Measurements from ENCODE around the gene B9D1.

The B9D1 gene

GRCh38 chr17:19346351-19347255 lies 15.9 kb downstream of the B9D1 start:
- Histone ChIP-seq H3K9ac (ENCODE audit: low read length) (peak overlapping the region; percentile 59), H3K36me3 (ENCODE audit: insufficient read depth, low read length) (no peaks in the 10 kb centered on the region), H3K9me3 (ENCODE audit: low read length) (no peaks in the 10 kb centered on the region), H3K27me3 (ENCODE audit: control insufficient read depth in 1 of 2, insufficient read depth in 2 of 2, low read length in 2 of 2) (no peaks in the 10 kb centered on the region), H3K4me1 (ENCODE audit: insufficient read depth, low read length) (peaks cover 33% of the 10 kb centered on the region), H3K27ac (ENCODE audit: low read depth, low read length) (peak overlapping the region; percentile 27), H3K4me3 (ENCODE audit: low read depth in 1 of 2, low read length in 2 of 2) (no peak overlapping the region)

- Histone ChIP-seq H3K9ac (ENCODE audit: low read length) (peak overlapping the region; percentile 59), H3K9me3 (ENCODE audit: low read length) (no peaks in the 10 kb centered on the region), H3K4me3 (ENCODE audit: low read depth in 1 of 2, low read length in 2 of 2) (no peak overlapping the region), H3K4me1 (ENCODE audit: insufficient read depth, low read length) (peaks cover 33% of the 10 kb centered on the region), H3K36me3 (ENCODE audit: insufficient read depth, low read length) (no peaks in the 10 kb centered on the region), H3K27me3 (ENCODE audit: control insufficient read depth in 1 of 2, insufficient read depth in 2 of 2, low read length in 2 of 2) (no peaks in the 10 kb centered on the region), H3K27ac (ENCODE audit: low read depth, low read length) (peak overlapping the region; percentile 27)
These were observed 16.8 kb downstream of the B9D1 start for GRCh38 chr17:19345486-19346350.

- no peak overlapping the region for H3K9ac ChIP-seq (ENCODE audit: low read length)
- H3K27me3 ChIP-seq (ENCODE audit: control insufficient read depth in 1 of 2, insufficient read depth in 2 of 2, low read length in 2 of 2): no peaks in the 10 kb centered on the region
- H3K9me3 ChIP-seq (ENCODE audit: low read length): no peaks in the 10 kb centered on the region
- H3K4me1 ChIP-seq (ENCODE audit: insufficient read depth, low read length): peaks cover 33% of the 10 kb centered on the region
- no peak overlapping the region for H3K27ac ChIP-seq (ENCODE audit: low read depth, low read length)
- H3K4me3 ChIP-seq (ENCODE audit: low read depth in 1 of 2, low read length in 2 of 2): no peak overlapping the region
- H3K36me3 ChIP-seq (ENCODE audit: insufficient read depth, low read length): no peaks in the 10 kb centered on the region
These were observed 17.5 kb downstream of the B9D1 start for GRCh38 chr17:19345067-19345460.

- H3K9me3 ChIP-seq (ENCODE audit: low read length): no peaks in the 10 kb centered on the region
- H3K36me3 ChIP-seq (ENCODE audit: insufficient read depth, low read length): no peaks in the 10 kb centered on the region
- no peak overlapping the region for H3K9ac ChIP-seq (ENCODE audit: low read length)
- H3K27me3 ChIP-seq (ENCODE audit: control insufficient read depth in 1 of 2, insufficient read depth in 2 of 2, low read length in 2 of 2): no peaks in the 10 kb centered on the region
- H3K4me3 ChIP-seq (ENCODE audit: low read depth in 1 of 2, low read length in 2 of 2): no peak overlapping the region
- H3K27ac ChIP-seq (ENCODE audit: low read depth, low read length): no peak overlapping the region
- H3K4me1 ChIP-seq (ENCODE audit: insufficient read depth, low read length): peaks cover 33% of the 10 kb centered on the region
These were observed 18.0 kb downstream of the B9D1 start for GRCh38 chr17:19344311-19345066.

- Histone ChIP-seq H3K9ac (ENCODE audit: low read length) (no peak overlapping the region), H3K36me3 (ENCODE audit: insufficient read depth, low read length) (no peaks in the 10 kb centered on the region), H3K4me1 (ENCODE audit: insufficient read depth, low read length) (peaks cover 33% of the 10 kb centered on the region), H3K27me3 (ENCODE audit: control insufficient read depth in 1 of 2, insufficient read depth in 2 of 2, low read length in 2 of 2) (no peaks in the 10 kb centered on the region), H3K9me3 (ENCODE audit: low read length) (no peaks in the 10 kb centered on the region), H3K27ac (ENCODE audit: low read depth, low read length) (no peak overlapping the region), H3K4me3 (ENCODE audit: low read depth in 1 of 2, low read length in 2 of 2) (no peak overlapping the region)
These were observed 18.8 kb downstream of the B9D1 start for GRCh38 chr17:19343671-19344151.

GRCh38 chr17:19343256-19343630 lies 19.3 kb downstream of the B9D1 start:
- H3K4me1 ChIP-seq (ENCODE audit: insufficient read depth, low read length): peaks cover 36% of the 10 kb centered on the region
- no peak overlapping the region for H3K9ac ChIP-seq (ENCODE audit: low read length)
- no peak overlapping the region for H3K4me3 ChIP-seq (ENCODE audit: low read depth in 1 of 2, low read length in 2 of 2)
- no peak overlapping the region for H3K27ac ChIP-seq (ENCODE audit: low read depth, low read length)
- H3K36me3 ChIP-seq (ENCODE audit: insufficient read depth, low read length): no peaks in the 10 kb centered on the region
- H3K9me3 ChIP-seq (ENCODE audit: low read length): no peaks in the 10 kb centered on the region
- no peaks in the 10 kb centered on the region for H3K27me3 ChIP-seq (ENCODE audit: control insufficient read depth in 1 of 2, insufficient read depth in 2 of 2, low read length in 2 of 2)

- H3K27ac ChIP-seq (ENCODE audit: low read depth, low read length): no peak overlapping the region
- H3K9me3 ChIP-seq (ENCODE audit: low read length): no peaks in the 10 kb centered on the region
- H3K4me1 ChIP-seq (ENCODE audit: insufficient read depth, low read length): peaks cover 41% of the 10 kb centered on the region
- no peaks in the 10 kb centered on the region for H3K36me3 ChIP-seq (ENCODE audit: insufficient read depth, low read length)
- no peaks in the 10 kb centered on the region for H3K27me3 ChIP-seq (ENCODE audit: control insufficient read depth in 1 of 2, insufficient read depth in 2 of 2, low read length in 2 of 2)
- no peak overlapping the region for H3K9ac ChIP-seq (ENCODE audit: low read length)
- H3K4me3 ChIP-seq (ENCODE audit: low read depth in 1 of 2, low read length in 2 of 2): no peak overlapping the region
These were observed 19.8 kb downstream of the B9D1 start for GRCh38 chr17:19342611-19343255.

GRCh38 chr17:19341641-19342610 lies 20.6 kb downstream of the B9D1 start:
- Histone ChIP-seq H3K36me3 (ENCODE audit: insufficient read depth, low read length) (no peaks in the 10 kb centered on the region), H3K27me3 (ENCODE audit: control insufficient read depth in 1 of 2, insufficient read depth in 2 of 2, low read length in 2 of 2) (no peaks in the 10 kb centered on the region), H3K4me3 (ENCODE audit: low read depth in 1 of 2, low read length in 2 of 2) (no peak overlapping the region), H3K27ac (ENCODE audit: low read depth, low read length) (peak overlapping the region; percentile 37), H3K4me1 (ENCODE audit: insufficient read depth, low read length) (peaks cover 33% of the 10 kb centered on the region), H3K9ac (ENCODE audit: low read length) (no peak overlapping the region), H3K9me3 (ENCODE audit: low read length) (no peaks in the 10 kb centered on the region)

GRCh38 chr17:19341211-19341631 lies 21.3 kb downstream of the B9D1 start:
- Histone ChIP-seq H3K4me3 (ENCODE audit: low read depth in 1 of 2, low read length in 2 of 2) (no peak overlapping the region), H3K27ac (ENCODE audit: low read depth, low read length) (no peak overlapping the region), H3K4me1 (ENCODE audit: insufficient read depth, low read length) (peaks cover 26% of the 10 kb centered on the region), H3K36me3 (ENCODE audit: insufficient read depth, low read length) (peaks cover 4% of the 10 kb centered on the region), H3K9ac (ENCODE audit: low read length) (no peak overlapping the region), H3K9me3 (ENCODE audit: low read length) (no peaks in the 10 kb centered on the region), H3K27me3 (ENCODE audit: control insufficient read depth in 1 of 2, insufficient read depth in 2 of 2, low read length in 2 of 2) (no peaks in the 10 kb centered on the region)

- no peak overlapping the region for H3K9ac ChIP-seq (ENCODE audit: low read length)
- peaks cover 13% of the 10 kb centered on the region for H3K36me3 ChIP-seq (ENCODE audit: insufficient read depth, low read length)
- H3K27me3 ChIP-seq (ENCODE audit: control insufficient read depth in 1 of 2, insufficient read depth in 2 of 2, low read length in 2 of 2): no peaks in the 10 kb centered on the region
- peaks cover 17% of the 10 kb centered on the region for H3K4me1 ChIP-seq (ENCODE audit: insufficient read depth, low read length)
- H3K27ac ChIP-seq (ENCODE audit: low read depth, low read length): no peak overlapping the region
- no peak overlapping the region for H3K4me3 ChIP-seq (ENCODE audit: low read depth in 1 of 2, low read length in 2 of 2)
- H3K9me3 ChIP-seq (ENCODE audit: low read length): no peaks in the 10 kb centered on the region
These were observed 23.1 kb downstream of the B9D1 start for GRCh38 chr17:19339341-19339815.

All from muscle layer of colon (tissue), 2 donors.